ENCODE results near the gene TSHZ2. TPM values are rescaled to one million over a fixed set of nuclear protein-coding genes. Genes with fewer than 3 reads are reported as not detected.

The TSHZ2 gene
- total RNA-seq, 1 experiment from 2014 or later = 0.07 TPM

- CTCF ChIA-PET = no interaction called here
- POLR2A ChIA-PET = no interaction called here
- no peaks in the 10 kb centered on the region for H4K20me1 ChIP-seq (ENCODE audit: insufficient read depth)
- H3K9me3 ChIP-seq (ENCODE audit: control insufficient read depth in 1 of 2, insufficient read depth in 1 of 2, low read depth in 1 of 2, low read length in 2 of 2) = no peaks in the 10 kb centered on the region
- ATAC-seq (no peak), DNase-seq (ENCODE audit: low read depth, low spot score) (no peak)
- no peak overlapping the region for H3K4me3 ChIP-seq (replicated peaks in 1 of 2; ENCODE audit: low read depth in 1 of 2, low read length in 2 of 2)
- no peaks in the 10 kb centered on the region for H3K4me1 ChIP-seq (ENCODE audit: control insufficient read depth in 1 of 2, insufficient read depth in 2 of 2, low read length in 2 of 2)
- intact Hi-C loops (cut with micrococcal nuclease) = no loop called here
- RAD21 ChIA-PET (ENCODE audit: low non-redundant PET in 1 of 2, low total read pairs in 2 of 2, uncharacterized antibody in 2 of 2, unreplicated experiment in 2 of 2) = no interaction called here
- H3K79me2 ChIP-seq (ENCODE audit: insufficient read depth, low read length) = no peaks in the 10 kb centered on the region
- H3K36me3 ChIP-seq (ENCODE audit: control insufficient read depth in 1 of 2, insufficient read depth in 2 of 2, low read length in 2 of 2) = no peaks in the 10 kb centered on the region
- TF ChIP-seq EZH2 (IDR thresholded peaks at IDR 0.05) (no peak), FOSL1 (IDR thresholded peaks at IDR 0.05; ENCODE audit: low read depth) (no peak), YY1 (IDR thresholded peaks at IDR 0.05; ENCODE audit: extremely low read depth, insufficient replicate concordance, low read depth, low read length) (no peak), REST (IDR thresholded peaks at IDR 0.05; ENCODE audit: low read depth) (no peak), SP1 (IDR thresholded peaks at IDR 0.05; ENCODE audit: low read depth) (no peak), EGR1 (IDR thresholded peaks at IDR 0.05; ENCODE audit: low read depth) (no peak), ZBTB33 (IDR thresholded peaks at IDR 0.05; ENCODE audit: extremely low read depth, insufficient replicate concordance, low read length) (no peak), TCF7L2 (IDR thresholded peaks at IDR 0.05; ENCODE audit: borderline replicate concordance, extremely low read depth, insufficient read depth, insufficient read length) (no peak)
- H3K27me3 ChIP-seq (ENCODE audit: insufficient read depth, low read length) = peaks cover 52% of the 10 kb centered on the region; the same call in 1 of the 2 replicates
- no peaks in the 10 kb centered on the region for H3K9me2 ChIP-seq (ENCODE audit: insufficient read depth)
- H3K4me2 ChIP-seq (ENCODE audit: low read length) = no peak overlapping the region
- BruUV-seq (replicated peaks) = no TSS peak
- no peak overlapping the region for H3K27ac ChIP-seq (ENCODE audit: low read depth, low read length)
- no peak overlapping the region for H3K9ac ChIP-seq (ENCODE audit: low read length)
- H2AFZ ChIP-seq (ENCODE audit: low read depth, low read length, poor library complexity, severe bottlenecking) = no peak overlapping the region
Measured at GRCh38 chr20:53309515-53309914, 337.4 kb downstream of the TSHZ2 start.

Data from HCT116 (cell line).